Ishikawa (cell line): ENCODE measurements around the gene RPL38.

Source experiments
- CEBPB ChIP-seq: IDR thresholded peaks from 2 replicates; pipeline ENCODE4 v1.6.1; 2012
- EGR1 ChIP-seq: IDR thresholded peaks from 2 replicates; pipeline ENCODE4 v1.6.1; 2012
- EP300 ChIP-seq: IDR thresholded peaks from 2 replicates; pipeline ENCODE4 v1.6.1; 2012; ENCODE audit warnings: borderline replicate concordance
- FOXM1 ChIP-seq: IDR thresholded peaks from 2 replicates; pipeline ENCODE4 v1.6.1; 2012; ENCODE audit warnings: low read depth, borderline replicate concordance
- NFIC ChIP-seq: IDR thresholded peaks from 2 replicates; pipeline ENCODE4 v1.6.1; 2012
- RAD21 ChIP-seq: IDR thresholded peaks from 2 replicates; pipeline ENCODE4 v1.6.1; 2012; ENCODE audit warnings: low read depth
- TAF1 ChIP-seq: IDR thresholded peaks from 2 replicates; pipeline ENCODE4 v1.6.1; 2012; ENCODE audit warnings: low read depth, mild to moderate bottlenecking
- TCF12 ChIP-seq: IDR thresholded peaks from 2 replicates; pipeline ENCODE4 v1.6.1; 2012; ENCODE audit warnings: low read depth
- TEAD4 ChIP-seq: IDR thresholded peaks from 2 replicates; pipeline ENCODE4 v1.6.1; 2012
- YY1 ChIP-seq: IDR thresholded peaks from 2 replicates; pipeline ENCODE4 v1.6.1; 2012; ENCODE audit warnings: low read depth
- TF ChIP-seq, protein P1 (sequence below): IDR thresholded peaks from 2 replicates; pipeline ENCODE4 v1.6.1; 2012; ENCODE audit warnings: low read depth, mild to moderate bottlenecking
- TF ChIP-seq, protein P2 (sequence below): IDR thresholded peaks from 2 replicates; pipeline ENCODE4 v1.6.1; 2012

DNA sequence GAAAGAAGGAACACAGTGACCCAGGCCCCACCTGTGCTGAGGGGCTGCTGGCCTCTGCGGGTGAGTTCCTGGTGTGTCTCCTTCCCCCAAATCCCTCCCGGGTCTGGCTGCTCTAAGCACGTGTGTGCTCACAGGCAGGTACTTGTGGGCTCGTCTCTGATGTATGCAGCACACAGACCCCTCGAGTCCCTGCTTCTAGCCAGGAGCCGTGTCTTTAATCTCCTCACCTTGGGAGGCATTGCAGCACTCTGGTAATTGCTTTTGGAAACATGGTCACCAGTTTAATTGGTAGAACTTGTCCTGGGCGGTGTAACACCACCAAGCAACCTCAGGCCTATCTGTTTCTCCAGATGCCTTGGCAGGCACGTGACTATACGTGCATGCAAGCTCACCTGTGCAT lies 8.8 kb upstream of the RPL38 start:
- TF ChIP-seq EGR1 (no peak), RAD21 (no peak), YY1 (no peak), TAF1 (no peak), FOXM1 (no peak), EP300 (no peak), NFIC (no peak), CEBPB (no peak), TCF12 (no peak), TEAD4 (no peak)
- TF ChIP-seq, protein P1, sequence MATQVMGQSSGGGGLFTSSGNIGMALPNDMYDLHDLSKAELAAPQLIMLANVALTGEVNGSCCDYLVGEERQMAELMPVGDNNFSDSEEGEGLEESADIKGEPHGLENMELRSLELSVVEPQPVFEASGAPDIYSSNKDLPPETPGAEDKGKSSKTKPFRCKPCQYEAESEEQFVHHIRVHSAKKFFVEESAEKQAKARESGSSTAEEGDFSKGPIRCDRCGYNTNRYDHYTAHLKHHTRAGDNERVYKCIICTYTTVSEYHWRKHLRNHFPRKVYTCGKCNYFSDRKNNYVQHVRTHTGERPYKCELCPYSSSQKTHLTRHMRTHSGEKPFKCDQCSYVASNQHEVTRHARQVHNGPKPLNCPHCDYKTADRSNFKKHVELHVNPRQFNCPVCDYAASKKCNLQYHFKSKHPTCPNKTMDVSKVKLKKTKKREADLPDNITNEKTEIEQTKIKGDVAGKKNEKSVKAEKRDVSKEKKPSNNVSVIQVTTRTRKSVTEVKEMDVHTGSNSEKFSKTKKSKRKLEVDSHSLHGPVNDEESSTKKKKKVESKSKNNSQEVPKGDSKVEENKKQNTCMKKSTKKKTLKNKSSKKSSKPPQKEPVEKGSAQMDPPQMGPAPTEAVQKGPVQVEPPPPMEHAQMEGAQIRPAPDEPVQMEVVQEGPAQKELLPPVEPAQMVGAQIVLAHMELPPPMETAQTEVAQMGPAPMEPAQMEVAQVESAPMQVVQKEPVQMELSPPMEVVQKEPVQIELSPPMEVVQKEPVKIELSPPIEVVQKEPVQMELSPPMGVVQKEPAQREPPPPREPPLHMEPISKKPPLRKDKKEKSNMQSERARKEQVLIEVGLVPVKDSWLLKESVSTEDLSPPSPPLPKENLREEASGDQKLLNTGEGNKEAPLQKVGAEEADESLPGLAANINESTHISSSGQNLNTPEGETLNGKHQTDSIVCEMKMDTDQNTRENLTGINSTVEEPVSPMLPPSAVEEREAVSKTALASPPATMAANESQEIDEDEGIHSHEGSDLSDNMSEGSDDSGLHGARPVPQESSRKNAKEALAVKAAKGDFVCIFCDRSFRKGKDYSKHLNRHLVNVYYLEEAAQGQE, result no peak
- TF ChIP-seq, protein P2, sequence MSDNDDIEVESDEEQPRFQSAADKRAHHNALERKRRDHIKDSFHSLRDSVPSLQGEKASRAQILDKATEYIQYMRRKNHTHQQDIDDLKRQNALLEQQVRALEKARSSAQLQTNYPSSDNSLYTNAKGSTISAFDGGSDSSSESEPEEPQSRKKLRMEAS, result no peak
